Astrocyte (in vitro differentiated cells and primary cell): Measurements from ENCODE around the gene TRANK1. TPM values are rescaled to one million over a fixed set of nuclear protein-coding genes. Genes with fewer than 3 reads are reported as not detected.

ENCODE experiments used
- DNase-seq: peaks from one replicate; pipeline ENCODE4 v3.0.0-alpha.2; 2010; ENCODE audit warnings: low read depth
- FAIRE-seq: peaks from 2 replicates; lab custom pipeline; 2011; peaks lifted over from hg19 to GRCh38; lab: Jason Lieb, UNC
- H2AFZ ChIP-seq: 2 replicates; pipeline ENCODE4 v1.6.0; 2012; ENCODE audit warnings: low read depth, low read length, inconsistent platforms
- H3K27ac ChIP-seq: 2 replicates; pipeline ENCODE4 v1.5.1; 2011; ENCODE audit warnings: low read depth, low read length, inconsistent platforms
- H3K27me3 ChIP-seq: 2 replicates; pipeline ENCODE4 v1.6.0; 2011; ENCODE audit warnings: low read length, inconsistent platforms; ENCODE audit not compliant: insufficient read depth
- H3K36me3 ChIP-seq: 2 replicates; pipeline ENCODE4 v1.5.1; 2011; ENCODE audit warnings: low read length, inconsistent platforms; ENCODE audit not compliant: insufficient read depth
- H3K4me1 ChIP-seq: 2 replicates; pipeline ENCODE4 v1.5.1; 2011; ENCODE audit warnings: low read length, inconsistent platforms; ENCODE audit not compliant: insufficient read depth
- H3K4me2 ChIP-seq: 2 replicates; pipeline ENCODE4 v1.6.0; 2012; ENCODE audit warnings: low read length, inconsistent platforms
- H3K4me3 ChIP-seq: 2 replicates; pipeline ENCODE4 v1.5.1; 2011; ENCODE audit warnings: low read depth, mild to moderate bottlenecking, low read length, inconsistent platforms; ENCODE audit not compliant: insufficient read depth
- H3K79me2 ChIP-seq: 2 replicates; pipeline ENCODE4 v1.6.0; 2012; ENCODE audit warnings: mild to moderate bottlenecking, low read length, inconsistent platforms; ENCODE audit not compliant: insufficient read depth
- H3K9ac ChIP-seq: 2 replicates; pipeline ENCODE4 v1.6.0; 2012; ENCODE audit warnings: mild to moderate bottlenecking, low read length, inconsistent platforms
- H3K9me3 ChIP-seq: 2 replicates; pipeline ENCODE4 v1.5.1; 2012; ENCODE audit warnings: low read depth, mild to moderate bottlenecking, low read length, inconsistent platforms; ENCODE audit not compliant: insufficient read depth
- H4K20me1 ChIP-seq: 2 replicates; pipeline ENCODE4 v1.6.0; 2012; ENCODE audit warnings: low read length, inconsistent platforms; ENCODE audit not compliant: insufficient read depth
- H3K27ac Mint-ChIP-seq: one replicate; pipeline ENCODE4 v1.8.0; 2021; ENCODE audit warnings: mild to moderate bottlenecking, mixed read lengths; ENCODE audit not compliant: unreplicated experiment
- H3K27me3 Mint-ChIP-seq: one replicate; pipeline ENCODE4 v1.8.0; 2021; ENCODE audit warnings: low read depth, mixed read lengths; ENCODE audit not compliant: unreplicated experiment
- H3K36me3 Mint-ChIP-seq: one replicate; pipeline ENCODE4 v1.8.0; 2021; ENCODE audit warnings: low read depth, mixed read lengths; ENCODE audit not compliant: unreplicated experiment
- H3K4me1 Mint-ChIP-seq: one replicate; pipeline ENCODE4 v1.8.0; 2021; ENCODE audit warnings: low read depth, mixed read lengths; ENCODE audit not compliant: unreplicated experiment
- H3K4me3 Mint-ChIP-seq: one replicate; pipeline ENCODE4 v1.8.0; 2021; ENCODE audit warnings: mild to moderate bottlenecking, moderate library complexity, mixed read lengths; ENCODE audit not compliant: unreplicated experiment
- H3K9me3 Mint-ChIP-seq: one replicate; pipeline ENCODE4 v1.8.0; 2021; ENCODE audit warnings: mild to moderate bottlenecking, mixed read lengths; ENCODE audit not compliant: unreplicated experiment
- CTCF ChIP-seq: IDR thresholded peaks from 2 replicates; pipeline ENCODE4 v1.5.1; 2011; ENCODE audit warnings: low read depth, mild to moderate bottlenecking, inconsistent platforms, low read length, moderate library complexity; ENCODE audit not compliant: insufficient read depth
- EZH2 ChIP-seq: IDR thresholded peaks from 2 replicates; pipeline ENCODE4 v1.6.1; 2012; ENCODE audit warnings: mild to moderate bottlenecking, low read length, inconsistent platforms; ENCODE audit not compliant: insufficient read depth
- total RNA-seq: library from RNA; stranded (reverse); gene quantifications from 2 replicates; pipeline ENCODE4 v1.2.1, GENCODE V29; 2021

Gene TRANK1
- total RNA-seq, 1 donor from 2014 or later, result 5.6 TPM

DNA sequence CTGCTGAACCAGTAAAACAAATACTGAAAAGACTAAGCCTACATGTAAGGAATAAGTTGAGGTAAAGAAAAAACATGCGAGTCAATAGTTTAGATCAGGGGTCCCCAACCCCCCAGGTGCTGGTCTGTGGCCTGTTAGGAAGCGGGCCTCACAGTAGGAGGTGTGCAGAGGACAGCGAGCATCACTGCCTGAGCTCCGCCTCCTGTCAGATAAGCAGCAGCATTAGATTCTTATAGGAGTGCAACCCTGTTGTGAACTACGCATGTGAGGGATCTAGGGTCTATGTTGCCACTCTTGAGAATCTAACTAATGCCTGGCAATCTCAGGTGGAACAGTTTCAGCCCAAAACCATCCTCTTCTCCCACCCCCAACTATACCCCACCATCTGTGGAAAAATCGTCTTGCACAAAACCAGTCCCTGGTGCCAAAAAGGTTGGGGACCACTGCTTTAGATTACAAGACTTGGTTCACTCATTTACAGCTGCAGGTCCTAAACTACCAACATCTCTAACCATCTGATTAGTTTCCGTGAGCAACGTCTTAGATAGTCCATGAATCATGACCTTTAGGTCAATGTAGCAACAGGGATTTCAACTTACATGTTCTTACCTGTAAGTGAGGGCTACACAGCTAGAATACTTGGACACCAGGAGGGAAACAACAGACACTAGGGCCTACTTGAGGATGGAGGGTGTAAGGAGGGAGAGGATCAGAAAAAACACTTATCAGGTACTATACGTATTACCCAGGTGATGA lies 66.7 kb downstream of the TRANK1 start:
- H3K27ac ChIP-seq, result no peak overlapping the region
- H2AFZ ChIP-seq, result no peak overlapping the region
- no peaks in the 10 kb centered on the region for H3K4me1 ChIP-seq
- H4K20me1 ChIP-seq, result no peaks in the 10 kb centered on the region
- Mint-ChIP-seq H3K36me3 (peaks cover 1% of the 10 kb centered on the region), H3K9me3 (no peaks in the 10 kb centered on the region), H3K27me3 (no peaks in the 10 kb centered on the region), H3K27ac (no peak overlapping the region), H3K4me1 (no peaks in the 10 kb centered on the region), H3K4me3 (no peak overlapping the region)
- FAIRE-seq (no peak), DNase-seq (no peak)
- no peak overlapping the region for H3K4me3 ChIP-seq
- H3K9me3 ChIP-seq, result no peaks in the 10 kb centered on the region
- no peak overlapping the region for H3K4me2 ChIP-seq
- TF ChIP-seq EZH2, result no peak
- TF ChIP-seq CTCF, result no peak
- H3K9ac ChIP-seq, result no peak overlapping the region
- H3K79me2 ChIP-seq, result no peaks in the 10 kb centered on the region
- H3K36me3 ChIP-seq, result no peaks in the 10 kb centered on the region
- H3K27me3 ChIP-seq, result no peaks in the 10 kb centered on the region

GRCh38 chr3:36876181-36876936 lies 68.5 kb downstream of the TRANK1 start:
- Mint-ChIP-seq H3K4me3 (no peak overlapping the region), H3K27me3 (no peaks in the 10 kb centered on the region), H3K27ac (no peak overlapping the region), H3K36me3 (no peaks in the 10 kb centered on the region), H3K9me3 (no peaks in the 10 kb centered on the region), H3K4me1 (no peaks in the 10 kb centered on the region)
- no peak for TF ChIP-seq EZH2
- no peak for TF ChIP-seq CTCF
- DNase-seq (no peak), FAIRE-seq (no peak)
- Histone ChIP-seq H3K27me3 (no peaks in the 10 kb centered on the region), H3K27ac (no peak overlapping the region), H3K4me2 (no peak overlapping the region), H3K4me1 (no peaks in the 10 kb centered on the region), H3K9ac (no peak overlapping the region), H2AFZ (no peak overlapping the region), H3K4me3 (no peak overlapping the region), H3K36me3 (no peaks in the 10 kb centered on the region), H4K20me1 (no peaks in the 10 kb centered on the region), H3K79me2 (no peaks in the 10 kb centered on the region), H3K9me3 (no peaks in the 10 kb centered on the region)

- Histone ChIP-seq H3K4me3 (no peak overlapping the region), H2AFZ (no peak overlapping the region), H3K36me3 (no peaks in the 10 kb centered on the region), H4K20me1 (no peaks in the 10 kb centered on the region), H3K27me3 (no peaks in the 10 kb centered on the region), H3K79me2 (no peaks in the 10 kb centered on the region), H3K9me3 (no peaks in the 10 kb centered on the region), H3K9ac (no peak overlapping the region), H3K27ac (no peak overlapping the region), H3K4me2 (no peak overlapping the region), H3K4me1 (no peaks in the 10 kb centered on the region)
- FAIRE-seq, result no peak
- no peak for DNase-seq
- Mint-ChIP-seq H3K4me1 (no peaks in the 10 kb centered on the region), H3K4me3 (no peak overlapping the region), H3K27me3 (no peaks in the 10 kb centered on the region), H3K27ac (no peak overlapping the region), H3K36me3 (no peaks in the 10 kb centered on the region), H3K9me3 (no peaks in the 10 kb centered on the region)
- no peak for TF ChIP-seq CTCF
- TF ChIP-seq EZH2, result no peak
Measured at GRCh38 chr3:36875397-36875796, 69.5 kb downstream of the TRANK1 start.
